GM13977 (cell line): ENCODE data around the gene SENP2.

ENCODE experiments used
- DNase-seq: peaks from one replicate; pipeline ENCODE4 v3.0.0; 2012; ENCODE audit warnings: low spot score
- in situ Hi-C: fragments of 300-500 bp; cut with MboI; formaldehyde crosslinking; loops from one replicate; pipeline ENCODE4 v1.12.0; 2022; ENCODE audit warnings: low sequenced_read_pairs, low pct_unique_long_range_greater_than_20kb, mixed read lengths, inconsistent platforms; ENCODE audit not compliant: unreplicated experiment
- TF ChIP-seq, protein P1 (sequence below): IDR thresholded peaks from 2 replicates; pipeline ENCODE4 v1.5.1; 2012; ENCODE audit warnings: mild to moderate bottlenecking, control low read depth; ENCODE audit not compliant: insufficient read depth; ENCODE audit errors: extremely low read depth, missing control alignments

SENP2 gene

DNA sequence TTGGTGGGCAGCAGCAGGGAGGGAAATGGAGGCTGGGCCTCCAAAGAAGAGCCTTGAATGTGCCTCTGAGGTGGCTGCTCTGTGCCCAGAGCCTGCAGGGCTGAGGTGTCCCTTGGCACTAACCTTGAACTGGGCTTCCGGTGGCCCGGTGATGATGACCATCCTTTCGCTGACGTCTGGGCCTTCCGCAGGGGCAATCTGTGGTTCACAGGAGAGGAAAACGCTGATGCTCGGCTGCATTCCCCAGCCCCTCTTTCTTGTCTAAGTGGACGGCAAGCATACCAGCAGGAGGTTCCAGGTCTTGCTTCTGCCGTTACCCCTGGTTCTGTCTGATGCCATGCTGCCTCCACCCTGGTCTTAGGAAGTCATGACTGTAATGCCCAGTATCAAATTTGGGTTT, 65.9 kb downstream of the SENP2 start:
- no peak for DNase-seq
- in situ Hi-C loops, result loop anchor here (10.0 kb wide), 1 partner anchor 113 kb away; no protein-coding TSS in a partner anchor
- TF ChIP-seq, protein P1, sequence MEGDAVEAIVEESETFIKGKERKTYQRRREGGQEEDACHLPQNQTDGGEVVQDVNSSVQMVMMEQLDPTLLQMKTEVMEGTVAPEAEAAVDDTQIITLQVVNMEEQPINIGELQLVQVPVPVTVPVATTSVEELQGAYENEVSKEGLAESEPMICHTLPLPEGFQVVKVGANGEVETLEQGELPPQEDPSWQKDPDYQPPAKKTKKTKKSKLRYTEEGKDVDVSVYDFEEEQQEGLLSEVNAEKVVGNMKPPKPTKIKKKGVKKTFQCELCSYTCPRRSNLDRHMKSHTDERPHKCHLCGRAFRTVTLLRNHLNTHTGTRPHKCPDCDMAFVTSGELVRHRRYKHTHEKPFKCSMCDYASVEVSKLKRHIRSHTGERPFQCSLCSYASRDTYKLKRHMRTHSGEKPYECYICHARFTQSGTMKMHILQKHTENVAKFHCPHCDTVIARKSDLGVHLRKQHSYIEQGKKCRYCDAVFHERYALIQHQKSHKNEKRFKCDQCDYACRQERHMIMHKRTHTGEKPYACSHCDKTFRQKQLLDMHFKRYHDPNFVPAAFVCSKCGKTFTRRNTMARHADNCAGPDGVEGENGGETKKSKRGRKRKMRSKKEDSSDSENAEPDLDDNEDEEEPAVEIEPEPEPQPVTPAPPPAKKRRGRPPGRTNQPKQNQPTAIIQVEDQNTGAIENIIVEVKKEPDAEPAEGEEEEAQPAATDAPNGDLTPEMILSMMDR, result no peak

DNA sequence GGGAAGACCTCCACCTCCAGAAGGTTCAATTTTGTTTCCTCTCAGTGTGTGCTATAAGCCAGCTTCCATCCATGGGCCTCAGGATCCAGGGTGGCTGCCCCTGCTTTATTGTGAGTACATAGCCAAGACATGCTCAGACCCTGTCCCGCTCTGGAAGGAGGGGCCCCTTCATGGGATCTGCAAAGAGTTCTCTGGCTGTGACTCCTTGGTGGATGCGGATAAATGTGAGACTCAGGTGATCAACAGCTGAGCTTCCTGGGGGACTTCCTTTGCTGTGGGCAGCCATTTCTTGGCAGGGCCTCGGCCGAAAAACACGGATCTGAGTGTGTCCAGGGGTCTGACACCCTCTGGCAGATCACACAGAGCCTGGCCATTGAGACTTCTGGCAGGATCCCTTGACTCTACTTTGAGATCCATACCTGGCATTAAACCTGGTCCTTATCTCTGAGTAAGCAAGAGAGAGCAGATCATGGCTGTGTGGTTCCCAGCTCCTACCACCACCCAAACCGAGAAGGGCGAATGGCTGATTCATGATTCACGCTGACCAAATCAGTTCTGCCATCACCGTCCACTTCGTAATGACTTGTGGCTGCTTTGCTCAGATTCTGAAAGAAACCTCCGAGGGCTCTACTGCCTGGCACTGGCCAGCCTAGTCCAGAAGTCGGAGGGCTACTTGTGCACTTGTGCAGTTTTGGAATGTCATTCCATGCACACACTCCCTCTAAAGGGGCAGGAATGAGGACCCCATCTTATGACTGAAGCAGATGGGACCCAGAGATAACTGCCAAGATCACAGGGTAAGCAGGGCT, 68.1 kb downstream of the SENP2 start:
- in situ Hi-C loops, result loop anchor here (10.0 kb wide), 1 partner anchor 111 kb away; no protein-coding TSS in a partner anchor
- no peak for DNase-seq
- TF ChIP-seq, protein P1, result no peak

GRCh38 chr3:185654758-185655145, 68.7 kb downstream of the SENP2 start:
- in situ Hi-C loops, result loop anchor here (10.0 kb wide), 1 partner anchor 110 kb away; no protein-coding TSS in a partner anchor

DNA sequence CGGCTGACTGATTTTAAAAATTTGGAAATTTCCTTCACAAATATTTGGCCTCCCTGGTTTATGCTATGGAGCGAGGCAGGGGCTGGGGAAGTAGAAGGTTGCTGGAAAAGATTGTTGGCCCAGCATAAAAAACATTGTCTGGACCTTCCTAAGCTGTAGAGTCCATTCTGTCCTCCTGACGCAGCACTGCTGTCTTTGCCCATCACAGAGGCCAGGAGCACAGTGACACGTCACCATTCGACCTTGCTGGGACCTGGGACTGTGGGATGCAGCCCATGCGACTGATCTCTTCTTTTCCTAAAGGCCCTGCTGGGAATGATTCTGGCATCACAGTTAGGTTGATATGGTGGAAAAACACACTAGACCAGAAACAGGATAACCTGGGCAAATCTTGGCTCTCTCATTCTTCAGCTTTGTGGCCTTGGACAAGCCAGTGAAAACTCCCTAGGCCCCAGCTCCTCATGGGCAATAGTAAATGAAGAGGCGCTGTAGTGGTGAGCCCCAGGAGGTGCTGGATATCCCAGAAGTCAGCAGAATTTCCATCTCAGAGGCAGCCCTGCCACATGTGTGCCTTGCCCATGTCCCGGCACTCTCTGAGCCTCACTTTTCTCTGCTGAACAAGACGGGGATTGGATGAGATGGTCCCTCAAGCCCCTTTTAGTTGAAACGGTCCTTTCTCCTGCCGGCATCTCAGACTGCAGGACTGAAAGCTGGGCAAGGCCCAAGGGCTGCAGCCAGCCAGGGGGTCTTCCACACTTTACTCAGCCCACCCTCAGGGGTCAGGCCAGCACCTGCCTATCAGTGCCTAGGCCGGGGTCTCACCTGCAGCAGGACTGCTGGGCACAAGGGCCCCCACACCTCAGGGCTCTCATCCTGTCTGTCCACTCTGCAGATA, 69.6 kb downstream of the SENP2 start:
- TF ChIP-seq, protein P1, result no peak
- in situ Hi-C loops, result loop anchor here (10.0 kb wide), 1 partner anchor 109 kb away; no protein-coding TSS in a partner anchor
- no peak for DNase-seq

More at GRCh38 chr3:185654758-185655145, 68.7 kb downstream of the SENP2 start:
- TF ChIP-seq, protein P1, result no peak
- no peak for DNase-seq

DNA sequence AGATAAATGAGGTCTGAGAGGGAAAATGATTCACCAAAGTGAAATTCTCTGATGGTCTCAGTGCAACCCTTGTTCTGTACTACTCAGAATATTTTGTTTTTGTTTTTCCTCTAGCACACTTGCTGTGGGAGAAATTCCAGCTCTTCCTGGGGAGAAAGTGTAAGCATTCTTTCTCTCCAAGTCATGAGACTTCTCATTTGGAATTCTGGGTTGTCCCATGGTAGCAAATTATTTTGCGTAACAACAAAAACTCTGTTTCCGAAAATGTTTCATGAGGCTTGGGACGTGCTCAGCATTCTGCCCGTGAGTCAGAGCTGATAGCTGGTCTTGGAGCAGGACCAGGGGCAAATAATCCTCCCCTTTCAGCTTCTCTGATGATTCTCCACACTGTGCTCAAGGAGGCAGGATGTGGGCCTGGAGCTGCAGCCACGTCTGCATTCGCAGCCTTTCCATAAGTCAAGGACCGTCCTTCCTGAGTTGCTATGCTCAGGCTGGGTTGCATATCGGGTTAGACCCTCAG, 70.3 kb downstream of the SENP2 start:
- DNase-seq, result no peak
- TF ChIP-seq, protein P1, result no peak

GRCh38 chr3:185657211-185657610, 71.1 kb downstream of the SENP2 start:
- in situ Hi-C loops, result loop anchor here (10.0 kb wide), 1 partner anchor 108 kb away; no protein-coding TSS in a partner anchor
- no peak for DNase-seq
- TF ChIP-seq, protein P1, result no peak

More for the DNA sequence above, 70.3 kb downstream of the SENP2 start:
- in situ Hi-C loops, result loop anchor here (10.0 kb wide), 1 partner anchor 108 kb away; no protein-coding TSS in a partner anchor
